Osteocyte (in vitro differentiated cells): ENCODE measurements around the gene TCEANC2. TPM values are rescaled to one million over a fixed set of nuclear protein-coding genes. Genes with fewer than 3 reads are reported as not detected.

Experiments
- DNase-seq: peaks from one replicate; pipeline ENCODE4 v3.0.0; 2021; ENCODE audit warnings: mixed read lengths; ENCODE audit not compliant: unreplicated experiment; ENCODE audit errors: extremely low spot score
- H3K27ac Mint-ChIP-seq: one replicate; pipeline ENCODE4 v1.8.0; 2021; ENCODE audit warnings: mild to moderate bottlenecking, mixed read lengths; ENCODE audit not compliant: unreplicated experiment
- H3K27me3 Mint-ChIP-seq: one replicate; pipeline ENCODE4 v1.8.0; 2021; ENCODE audit warnings: mixed read lengths; ENCODE audit not compliant: unreplicated experiment
- H3K36me3 Mint-ChIP-seq: one replicate; pipeline ENCODE4 v1.8.0; 2021; ENCODE audit warnings: mixed read lengths; ENCODE audit not compliant: unreplicated experiment
- H3K4me1 Mint-ChIP-seq: one replicate; pipeline ENCODE4 v1.8.0; 2021; ENCODE audit warnings: mixed read lengths; ENCODE audit not compliant: unreplicated experiment
- H3K4me3 Mint-ChIP-seq: one replicate; pipeline ENCODE4 v1.8.0; 2021; ENCODE audit warnings: mild to moderate bottlenecking, moderate library complexity, mixed read lengths; ENCODE audit not compliant: unreplicated experiment
- H3K9me3 Mint-ChIP-seq: one replicate; pipeline ENCODE4 v1.8.0; 2021; ENCODE audit warnings: mixed read lengths; ENCODE audit not compliant: unreplicated experiment
- CTCF ChIP-seq: fragments of 200-600 bp; sonication (generic); IDR thresholded peaks from 2 replicates; pipeline ENCODE4 v1.5.0; 2021; ENCODE audit warnings: antibody characterized with exemption, mild to moderate bottlenecking, moderate library complexity
- total RNA-seq: library from RNA; stranded (reverse); gene quantifications from 2 replicates; pipeline ENCODE4 v1.2.1, GENCODE V29; 2021

TCEANC2 gene
- total RNA-seq, 1 donor from 2014 or later, result 3.9 TPM

GRCh38 chr1:54108156-54108555, 54.7 kb downstream of the TCEANC2 start:
- no peak for TF ChIP-seq CTCF

DNA sequence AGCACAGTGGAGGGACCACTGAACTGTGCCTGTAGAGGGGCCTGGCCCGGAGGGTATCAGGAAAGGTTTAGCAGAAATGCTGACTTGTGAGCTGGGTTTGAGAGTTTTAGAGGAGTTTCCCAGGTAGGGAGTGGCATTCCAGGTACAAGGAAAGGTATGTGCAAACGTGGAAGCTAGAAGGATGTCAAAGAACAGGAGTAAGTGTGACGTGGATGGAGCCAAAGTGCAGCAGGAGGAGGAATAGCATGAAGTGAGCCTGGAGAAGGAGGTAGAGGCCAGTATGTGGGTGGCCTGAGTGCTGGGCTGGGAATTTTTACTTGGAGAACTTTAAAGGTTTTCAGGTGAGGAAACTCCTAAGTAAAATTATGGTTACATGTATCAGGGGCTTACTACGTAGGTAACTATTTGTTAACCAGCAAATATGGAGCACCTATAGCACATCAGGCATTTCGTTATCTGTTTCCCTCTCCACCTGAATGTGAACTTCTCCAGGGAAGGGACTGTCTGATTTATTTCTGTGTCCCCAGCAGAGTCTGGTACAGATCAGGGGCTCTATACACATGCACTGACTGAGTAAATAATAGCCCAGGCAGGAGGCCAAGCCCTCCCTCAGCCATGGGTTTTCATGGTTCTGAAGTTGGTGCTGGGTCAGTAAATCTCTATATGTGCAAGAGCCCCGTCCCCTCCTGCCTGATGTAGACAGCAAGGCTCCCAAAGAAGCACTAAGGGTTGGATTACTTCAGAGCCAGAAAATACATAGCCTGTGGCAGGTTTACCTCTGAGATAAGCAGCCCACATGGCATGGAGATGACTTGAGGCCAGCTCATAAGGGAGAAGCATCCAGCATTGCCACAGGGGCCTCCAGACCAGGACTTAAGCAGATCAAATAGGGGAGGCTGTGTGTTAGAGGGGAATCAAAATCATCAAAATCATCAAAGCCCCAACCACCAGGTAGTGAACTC, 56.0 kb downstream of the TCEANC2 start:
- peak; percentile 46 for DNase-seq
- H3K36me3 Mint-ChIP-seq, result no peaks in the 10 kb centered on the region
- H3K4me1 Mint-ChIP-seq, result no peaks in the 10 kb centered on the region
- no peaks in the 10 kb centered on the region for H3K9me3 Mint-ChIP-seq
- no peaks in the 10 kb centered on the region for H3K27me3 Mint-ChIP-seq
- no peak for TF ChIP-seq CTCF
- no peak overlapping the region for H3K27ac Mint-ChIP-seq
- H3K4me3 Mint-ChIP-seq, result no peak overlapping the region

More at GRCh38 chr1:54108156-54108555, 54.7 kb downstream of the TCEANC2 start:
- H3K27me3 Mint-ChIP-seq, result no peaks in the 10 kb centered on the region
- H3K4me3 Mint-ChIP-seq, result no peak overlapping the region
- H3K36me3 Mint-ChIP-seq, result no peaks in the 10 kb centered on the region
- no peaks in the 10 kb centered on the region for H3K9me3 Mint-ChIP-seq
- DNase-seq, result no peak
- no peaks in the 10 kb centered on the region for H3K4me1 Mint-ChIP-seq
- no peak overlapping the region for H3K27ac Mint-ChIP-seq

- no peaks in the 10 kb centered on the region for H3K9me3 Mint-ChIP-seq
- H3K27me3 Mint-ChIP-seq, result no peaks in the 10 kb centered on the region
- H3K27ac Mint-ChIP-seq, result no peak overlapping the region
- no peak for TF ChIP-seq CTCF
- no peaks in the 10 kb centered on the region for H3K36me3 Mint-ChIP-seq
- H3K4me1 Mint-ChIP-seq, result no peaks in the 10 kb centered on the region
- peak; percentile 62 for DNase-seq
- H3K4me3 Mint-ChIP-seq, result no peak overlapping the region
Measured at GRCh38 chr1:54110996-54111395, 57.6 kb downstream of the TCEANC2 start.

- TF ChIP-seq CTCF, result no peak
- no peaks in the 10 kb centered on the region for H3K4me1 Mint-ChIP-seq
- H3K4me3 Mint-ChIP-seq, result no peak overlapping the region
- H3K9me3 Mint-ChIP-seq, result no peaks in the 10 kb centered on the region
- no peaks in the 10 kb centered on the region for H3K36me3 Mint-ChIP-seq
- peak; percentile 17 for DNase-seq
- no peak overlapping the region for H3K27ac Mint-ChIP-seq
- no peaks in the 10 kb centered on the region for H3K27me3 Mint-ChIP-seq
Measured at GRCh38 chr1:54111624-54112023, 58.2 kb downstream of the TCEANC2 start.

DNA sequence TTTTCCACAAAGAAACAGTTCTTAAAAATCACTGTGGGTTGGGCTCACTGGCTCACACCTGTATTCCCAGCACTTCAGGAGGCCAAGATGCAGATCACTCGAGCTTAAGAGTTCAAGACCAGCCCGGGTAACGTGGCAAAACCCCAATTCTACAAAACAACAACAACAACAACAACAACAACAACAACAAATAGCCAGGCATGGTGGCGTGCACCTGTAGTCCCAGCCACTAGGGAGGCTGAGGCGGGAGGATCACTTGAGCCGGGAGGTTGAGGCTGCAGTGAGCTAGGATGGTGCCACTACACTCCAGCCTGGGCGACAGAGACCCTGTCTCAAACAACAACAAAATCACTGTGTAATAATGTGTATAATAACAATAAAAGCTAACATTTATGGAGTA, 58.6 kb downstream of the TCEANC2 start:
- H3K36me3 Mint-ChIP-seq, result no peaks in the 10 kb centered on the region
- H3K9me3 Mint-ChIP-seq, result no peaks in the 10 kb centered on the region
- TF ChIP-seq CTCF, result no peak
- no peak overlapping the region for H3K4me3 Mint-ChIP-seq
- peak; percentile 17 for DNase-seq
- no peak overlapping the region for H3K27ac Mint-ChIP-seq
- H3K4me1 Mint-ChIP-seq, result no peaks in the 10 kb centered on the region
- no peaks in the 10 kb centered on the region for H3K27me3 Mint-ChIP-seq
